Fibroblast of lung (primary cell): ENCODE data around the gene KLF16. TPM values are rescaled to one million over a fixed set of nuclear protein-coding genes. Genes with fewer than 3 reads are reported as not detected.
"Not testable (repeated sequence)": the region's sequence is repeated elsewhere in the genome, so short reads cannot be mapped to it uniquely, and the experiment has no call there.

Experiments used
- DNase-seq, 2 donors: peaks; one replicate each; pipeline versions ENCODE4 v3.0.0 to v3.0.0-alpha.2; 2010; ENCODE audit warnings: low read depth in 2 of 2
- H2AFZ ChIP-seq: 2 replicates; pipeline ENCODE4 v1.5.1; 2012; ENCODE audit warnings: low read length, control low read depth, inconsistent platforms
- H3K27ac ChIP-seq: 2 replicates; pipeline ENCODE4 v1.5.1; 2011; ENCODE audit warnings: low read length, control low read depth; ENCODE audit not compliant: insufficient read depth
- H3K27me3 ChIP-seq: 2 replicates; pipeline ENCODE4 v1.5.1; 2011; ENCODE audit warnings: mild to moderate bottlenecking, low read length; ENCODE audit not compliant: control insufficient read depth, insufficient read depth
- H3K36me3 ChIP-seq: 2 replicates; pipeline ENCODE4 v1.5.1; 2011; ENCODE audit warnings: low read length; ENCODE audit not compliant: control insufficient read depth, insufficient read depth
- H3K4me1 ChIP-seq: 2 replicates; pipeline ENCODE4 v1.5.1; 2011; ENCODE audit warnings: low read length; ENCODE audit not compliant: control insufficient read depth, insufficient read depth; ENCODE audit errors: extremely low read depth
- H3K4me2 ChIP-seq: 2 replicates; pipeline ENCODE4 v1.5.1; 2011; ENCODE audit warnings: low read length, control low read depth; ENCODE audit not compliant: insufficient read depth; ENCODE audit errors: extremely low read depth
- H3K4me3 ChIP-seq, 4 experiments: fragments of 200-600 bp in 1 of 4; sonication (generic) in 1 of 4; replicated peaks in 1 of 4; 2 replicates each; pipeline ENCODE4 v1.5.1; 2011 to 2016; ENCODE audit warnings: low read length in 4 of 4, low read depth in 3 of 4, mild to moderate bottlenecking in 3 of 4, control low read depth in 2 of 4, inconsistent platforms in 1 of 4, mixed read lengths in 1 of 4; ENCODE audit not compliant: insufficient read depth in 1 of 4; ENCODE audit errors: control extremely low read depth in 1 of 4
- H3K79me2 ChIP-seq: 2 replicates; pipeline ENCODE4 v1.5.1; 2012; ENCODE audit warnings: mild to moderate bottlenecking, low read length, inconsistent platforms; ENCODE audit not compliant: control insufficient read depth, insufficient read depth
- H3K9ac ChIP-seq: 2 replicates; pipeline ENCODE4 v1.5.1; 2011; ENCODE audit warnings: mild to moderate bottlenecking, low read length, control low read depth; ENCODE audit not compliant: insufficient read depth
- H3K9me3 ChIP-seq: 2 replicates; pipeline ENCODE4 v1.5.1; 2012; ENCODE audit warnings: low read depth, low read length; ENCODE audit not compliant: control insufficient read depth, insufficient read depth
- H4K20me1 ChIP-seq: 2 replicates; pipeline ENCODE4 v1.5.1; 2011; ENCODE audit warnings: low read length; ENCODE audit not compliant: control insufficient read depth, insufficient read depth; ENCODE audit errors: extremely low read depth
- EZH2 ChIP-seq: IDR thresholded peaks from 2 replicates; pipeline ENCODE4 v1.5.1; 2012; ENCODE audit warnings: low read length, control low read depth, mild to moderate bottlenecking; ENCODE audit errors: missing control alignments
- polyA plus RNA-seq, 2 donors: library from polyadenylated mRNA; depleted of rRNA in 1 of 2; stranded (reverse) in 1 of 2; unstranded in 1 of 2; fragments of >200 nt; gene quantifications; 2 replicates each; pipeline ENCODE4 v1.2.1, GENCODE V29; 2011 to 2012; ENCODE audit warnings: missing spikeins in 1 of 2
- total RNA-seq: library from RNA; depleted of rRNA; stranded (reverse); fragments of >200 nt; gene quantifications from 2 replicates; pipeline ENCODE4 v1.2.1, GENCODE V29; 2014
- TF ChIP-seq, protein P1 (sequence below), 2 donors: IDR thresholded peaks in 1 of 2; conservative IDR thresholded peaks in 1 of 2; 1 replicate in 1 of 2; 2 replicates in 1 of 2; pipeline ENCODE4 v1.5.1; 2011 to 2012; ENCODE audit warnings: low read length in 2 of 2, control low read depth in 1 of 2, inconsistent platforms in 1 of 2, low read depth in 1 of 2, mild to moderate bottlenecking in 1 of 2

KLF16 gene
- total and polyA plus RNA-seq, 2 donors (not counting 1 experiment from before 2014, with no cell fraction given) = 4.2 to 6.9 TPM

DNA sequence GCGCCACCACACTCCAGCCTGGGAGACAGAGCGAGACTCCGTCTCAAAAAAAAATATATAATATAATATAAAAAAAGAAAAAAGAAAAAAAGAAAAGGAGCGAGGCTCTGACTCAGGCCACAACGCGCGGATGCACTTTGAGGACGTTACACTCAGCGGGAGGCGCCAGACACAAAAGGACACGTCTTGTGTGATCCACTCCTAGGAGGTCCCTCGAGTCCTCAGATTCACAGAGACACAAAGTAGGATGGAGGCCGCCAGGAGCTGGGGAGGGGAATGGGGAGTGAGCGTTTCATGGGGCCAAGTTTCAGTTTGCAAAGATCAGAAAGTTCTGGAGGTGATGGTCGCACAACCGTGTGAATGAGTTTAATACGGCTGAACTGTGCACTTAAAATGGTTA is 30.4 kb upstream of the KLF16 start:
- H3K4me1 ChIP-seq = no peaks in the 10 kb centered on the region
- no peak for DNase-seq
- H2AFZ ChIP-seq = no peak overlapping the region
- no peak overlapping the region for H3K4me2 ChIP-seq
- H3K36me3 ChIP-seq = no peaks in the 10 kb centered on the region
- no peaks in the 10 kb centered on the region for H3K79me2 ChIP-seq
- no peaks in the 10 kb centered on the region for H4K20me1 ChIP-seq
- no peak overlapping the region for H3K27ac ChIP-seq
- H3K9me3 ChIP-seq = no peaks in the 10 kb centered on the region
- no peak overlapping the region for H3K9ac ChIP-seq
- H3K27me3 ChIP-seq = no peaks in the 10 kb centered on the region
- TF ChIP-seq, protein P1, sequence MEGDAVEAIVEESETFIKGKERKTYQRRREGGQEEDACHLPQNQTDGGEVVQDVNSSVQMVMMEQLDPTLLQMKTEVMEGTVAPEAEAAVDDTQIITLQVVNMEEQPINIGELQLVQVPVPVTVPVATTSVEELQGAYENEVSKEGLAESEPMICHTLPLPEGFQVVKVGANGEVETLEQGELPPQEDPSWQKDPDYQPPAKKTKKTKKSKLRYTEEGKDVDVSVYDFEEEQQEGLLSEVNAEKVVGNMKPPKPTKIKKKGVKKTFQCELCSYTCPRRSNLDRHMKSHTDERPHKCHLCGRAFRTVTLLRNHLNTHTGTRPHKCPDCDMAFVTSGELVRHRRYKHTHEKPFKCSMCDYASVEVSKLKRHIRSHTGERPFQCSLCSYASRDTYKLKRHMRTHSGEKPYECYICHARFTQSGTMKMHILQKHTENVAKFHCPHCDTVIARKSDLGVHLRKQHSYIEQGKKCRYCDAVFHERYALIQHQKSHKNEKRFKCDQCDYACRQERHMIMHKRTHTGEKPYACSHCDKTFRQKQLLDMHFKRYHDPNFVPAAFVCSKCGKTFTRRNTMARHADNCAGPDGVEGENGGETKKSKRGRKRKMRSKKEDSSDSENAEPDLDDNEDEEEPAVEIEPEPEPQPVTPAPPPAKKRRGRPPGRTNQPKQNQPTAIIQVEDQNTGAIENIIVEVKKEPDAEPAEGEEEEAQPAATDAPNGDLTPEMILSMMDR (conservative IDR thresholded peaks at IDR 0.05 in 1 of 2, IDR thresholded peaks at IDR 0.05 in 1 of 2; ENCODE audit: low read depth in 1 of 2, low read length in 2 of 2) = no peak
- TF ChIP-seq EZH2 = no peak
- no peak overlapping the region for H3K4me3 ChIP-seq

DNA sequence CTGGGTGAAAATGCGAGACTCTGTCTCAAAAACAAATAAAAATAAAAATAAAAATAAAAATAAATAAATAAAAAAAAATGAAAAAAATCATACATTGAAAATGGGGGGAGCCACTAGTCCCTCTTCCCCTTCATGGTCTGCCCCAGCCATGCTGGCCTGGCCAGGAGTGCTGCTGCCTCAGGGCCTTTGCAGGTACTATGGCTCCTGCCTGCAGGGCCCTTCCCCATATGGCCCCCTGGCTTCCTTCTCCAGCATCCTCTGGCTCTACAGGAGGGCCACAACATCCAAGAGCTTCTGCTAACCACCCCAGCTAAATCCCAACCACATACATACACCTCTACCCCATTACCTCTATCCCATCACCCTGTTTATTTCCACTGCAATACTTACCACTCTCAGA is 26.5 kb upstream of the KLF16 start:
- Histone ChIP-seq H4K20me1 (no peaks in the 10 kb centered on the region), H3K4me2 (no peak overlapping the region), H3K79me2 (peaks cover 2% of the 10 kb centered on the region), H3K36me3 (no peaks in the 10 kb centered on the region), H3K9me3 (no peaks in the 10 kb centered on the region), H3K27me3 (no peaks in the 10 kb centered on the region), H2AFZ (no peak overlapping the region), H3K9ac (no peak overlapping the region), H3K4me3 (no peak overlapping the region), H3K4me1 (no peaks in the 10 kb centered on the region), H3K27ac (no peak overlapping the region)
- TF ChIP-seq, protein P1 (conservative IDR thresholded peaks at IDR 0.05 in 1 of 2, IDR thresholded peaks at IDR 0.05 in 1 of 2; ENCODE audit: low read depth in 1 of 2, low read length in 2 of 2) = no peak
- no peak for TF ChIP-seq EZH2
- no peak for DNase-seq

DNA sequence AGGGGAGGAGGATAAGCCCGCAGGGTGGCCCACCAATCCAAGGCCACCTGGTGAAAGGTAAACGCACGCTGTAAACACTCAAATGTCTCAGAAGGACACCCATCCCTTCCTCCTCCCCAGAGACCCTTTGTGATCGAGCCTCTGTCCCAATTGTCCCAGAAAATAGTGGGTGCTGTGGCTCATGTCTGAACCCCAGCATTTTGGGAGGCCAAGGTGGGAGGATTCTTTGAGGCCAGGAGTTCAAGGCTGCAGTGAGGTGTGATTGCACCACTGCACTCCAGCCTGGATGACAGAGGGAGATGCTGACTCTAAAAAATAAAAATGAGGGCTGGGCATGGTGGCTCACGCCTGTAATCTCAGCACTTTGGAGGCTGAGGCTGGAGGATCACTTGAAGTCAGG is 25.0 kb upstream of the KLF16 start:
- no peak overlapping the region for H3K27ac ChIP-seq
- H3K9ac ChIP-seq = no peak overlapping the region
- no peaks in the 10 kb centered on the region for H3K9me3 ChIP-seq
- H3K4me3 ChIP-seq = no peak overlapping the region
- no peak overlapping the region for H2AFZ ChIP-seq
- H3K36me3 ChIP-seq = no peaks in the 10 kb centered on the region
- TF ChIP-seq EZH2 = no peak
- TF ChIP-seq, protein P1 (conservative IDR thresholded peaks at IDR 0.05 in 1 of 2, IDR thresholded peaks at IDR 0.05 in 1 of 2; ENCODE audit: low read depth in 1 of 2, low read length in 2 of 2) = no peak
- H4K20me1 ChIP-seq = peaks cover 1% of the 10 kb centered on the region
- no peak for DNase-seq
- no peak overlapping the region for H3K4me2 ChIP-seq
- H3K4me1 ChIP-seq = peaks cover 5% of the 10 kb centered on the region
- H3K79me2 ChIP-seq = peaks cover 17% of the 10 kb centered on the region
- no peaks in the 10 kb centered on the region for H3K27me3 ChIP-seq

DNA sequence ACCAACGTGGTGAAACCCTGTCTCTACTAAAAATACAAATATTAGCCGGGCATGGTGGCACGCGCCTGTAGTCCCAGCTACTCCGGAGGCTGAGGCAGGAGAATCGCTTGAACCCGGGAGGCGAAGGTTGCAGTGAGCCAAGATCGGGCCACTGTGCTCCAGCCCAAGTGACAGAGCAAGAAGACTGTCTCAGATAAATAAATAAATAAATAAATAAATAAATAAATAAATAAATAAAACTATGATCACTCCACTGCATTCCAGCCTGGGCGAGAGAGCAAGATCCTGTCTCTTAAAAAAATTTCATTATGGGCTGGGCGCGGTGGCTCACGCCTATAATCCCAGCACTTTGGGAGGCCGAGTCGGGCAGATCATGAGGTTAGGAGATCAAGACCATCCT is 23.0 kb upstream of the KLF16 start:
- H3K27me3 ChIP-seq = not testable (repeated sequence)
- peaks cover 35% of the 10 kb centered on the region for H3K79me2 ChIP-seq

More for the DNA sequence above, 23.0 kb upstream of the KLF16 start:
- H2AFZ ChIP-seq, H4K20me1 ChIP-seq, H3K27ac ChIP-seq, H3K36me3 ChIP-seq, H3K4me2 ChIP-seq, H3K9ac ChIP-seq, H3K4me1 ChIP-seq, H3K4me3 ChIP-seq, DNase-seq, H3K9me3 ChIP-seq: not testable (repeated sequence)
